Epidermal melanocyte (primary cell): ENCODE results near the gene PNMA6F.
"Not testable (repeated sequence)": the region's sequence is repeated elsewhere in the genome, so short reads cannot be mapped to it uniquely, and the experiment has no call there.

Experiments
- DNase-seq: peaks from one replicate; pipeline ENCODE4 v3.0.0; 2011; ENCODE audit warnings: low spot score; ENCODE audit not compliant: insufficient read length

PNMA6F gene

DNA sequence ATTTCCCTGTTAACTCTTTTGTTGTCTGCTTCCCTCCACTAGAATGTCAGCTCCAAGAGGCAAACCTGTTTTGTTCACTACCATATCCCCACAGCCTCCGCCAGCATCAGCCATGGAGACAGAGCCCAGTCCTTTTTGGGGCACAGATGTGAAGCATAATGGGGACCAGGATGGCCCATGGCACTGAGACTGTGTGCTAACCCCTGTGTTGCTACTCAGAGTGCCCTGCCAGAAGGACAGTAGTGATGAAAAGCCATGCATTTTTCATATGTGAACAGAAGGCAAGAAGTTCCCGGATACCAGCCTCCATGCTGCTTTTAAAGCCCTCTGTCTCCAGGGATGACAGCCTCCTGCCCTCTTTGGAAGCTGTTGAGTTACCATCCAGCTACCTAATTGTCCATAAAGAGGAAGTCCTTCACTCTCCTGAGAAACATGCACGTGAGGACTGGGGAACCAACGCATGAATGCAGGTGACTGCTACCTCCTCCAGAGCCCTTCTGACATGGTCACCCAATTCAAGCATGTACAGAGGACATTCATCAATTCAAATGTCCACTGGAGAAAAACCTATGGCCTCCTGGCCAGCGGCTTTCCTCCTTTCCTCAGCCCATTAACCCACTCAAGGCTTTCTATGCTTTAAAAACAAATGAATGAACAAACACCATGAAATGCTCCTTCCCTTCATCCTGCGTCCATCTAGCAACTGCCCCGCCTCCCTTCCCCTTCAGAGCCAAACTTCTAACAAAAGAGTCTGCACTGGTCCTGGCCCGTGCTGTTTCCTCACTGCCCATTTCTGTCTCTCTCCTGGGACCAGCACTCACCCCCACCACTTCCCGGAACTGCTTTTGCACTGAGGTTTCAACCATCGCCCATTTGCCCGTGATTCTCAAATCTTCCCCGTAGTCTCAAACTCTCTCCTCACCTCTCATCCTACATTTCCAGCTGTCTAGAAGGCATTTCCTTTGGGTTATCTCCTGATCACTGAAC, 18.0 kb downstream of the PNMA6F start:
- DNase-seq: no peak

DNA sequence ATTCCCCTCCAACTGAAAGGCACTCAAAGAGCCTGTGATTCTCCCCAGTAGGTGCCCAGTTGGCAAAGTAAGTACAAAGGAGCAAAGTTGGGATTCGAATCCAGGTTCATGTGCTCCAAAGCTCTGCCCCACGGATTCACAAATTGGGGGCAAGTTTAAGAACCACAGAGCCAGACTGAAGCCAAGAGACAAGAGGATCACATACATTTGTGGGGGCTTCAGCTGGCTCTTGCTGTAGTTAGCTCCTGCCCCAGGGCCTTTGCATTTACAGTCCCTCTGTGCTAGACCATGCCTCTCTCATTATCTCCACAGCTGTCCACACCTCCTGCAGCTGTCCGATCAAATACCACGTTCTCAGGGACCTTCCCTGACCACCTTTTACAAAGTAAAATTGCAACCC, 18.8 kb downstream of the PNMA6F start:
- DNase-seq: no peak

DNA sequence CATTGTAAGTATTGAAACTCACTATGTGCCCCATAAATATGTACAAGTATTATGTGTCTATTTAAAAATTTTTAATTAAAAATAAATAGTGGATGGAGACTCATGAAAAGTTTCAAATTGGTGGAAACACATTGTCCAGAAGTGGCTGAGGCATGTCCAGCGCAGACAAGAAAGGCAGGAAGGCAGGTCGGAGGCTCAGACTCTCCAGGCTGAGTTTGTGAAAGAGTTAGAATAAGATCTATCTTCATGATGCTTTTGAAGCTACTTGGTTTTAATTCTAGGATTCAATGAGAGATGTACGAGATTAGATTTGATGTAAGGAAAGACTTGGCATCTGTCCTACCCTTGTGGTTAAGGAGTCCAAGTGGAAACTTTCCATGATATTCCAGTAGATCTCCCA, 19.8 kb downstream of the PNMA6F start:
- DNase-seq: no peak

DNA sequence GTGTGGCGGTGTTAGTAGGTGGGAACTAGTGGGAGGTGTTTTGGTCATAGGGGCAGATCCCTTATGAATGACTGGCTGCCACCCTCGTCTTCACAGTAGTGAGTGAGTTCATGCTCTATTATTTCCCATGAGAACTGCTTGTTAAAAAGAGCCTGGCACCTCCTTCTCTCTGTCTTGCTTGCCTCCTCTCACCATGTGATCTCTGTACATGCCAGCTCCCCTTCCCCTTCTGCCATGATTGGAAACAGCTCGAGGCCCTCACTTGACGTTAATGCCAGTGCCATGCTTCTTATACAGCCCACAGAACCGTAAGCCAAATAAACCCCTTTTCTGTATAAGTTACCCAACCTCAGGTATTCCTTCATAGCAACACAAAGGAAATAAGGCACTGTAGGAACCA, 21.7 kb downstream of the PNMA6F start:
- DNase-seq: no peak

DNA sequence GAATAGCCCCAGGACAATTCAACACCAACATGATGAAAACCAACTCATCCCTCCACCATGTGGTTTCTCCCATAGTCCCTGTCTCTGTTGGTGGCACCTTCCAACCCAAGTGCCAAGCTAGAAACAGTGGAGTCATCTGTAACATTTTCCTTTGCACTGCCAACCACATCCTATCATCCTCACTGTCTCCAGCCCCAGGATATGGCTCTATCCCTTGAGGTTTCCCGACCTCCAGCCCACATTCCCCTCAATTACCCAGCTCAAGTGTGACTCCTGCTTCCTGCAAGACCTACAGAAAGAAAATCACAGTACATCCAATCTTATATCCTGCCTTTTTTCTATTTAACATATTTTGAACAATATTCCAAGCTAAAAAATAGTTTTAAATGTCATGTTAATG, 24.2 kb downstream of the PNMA6F start:
- no peak for DNase-seq

DNA sequence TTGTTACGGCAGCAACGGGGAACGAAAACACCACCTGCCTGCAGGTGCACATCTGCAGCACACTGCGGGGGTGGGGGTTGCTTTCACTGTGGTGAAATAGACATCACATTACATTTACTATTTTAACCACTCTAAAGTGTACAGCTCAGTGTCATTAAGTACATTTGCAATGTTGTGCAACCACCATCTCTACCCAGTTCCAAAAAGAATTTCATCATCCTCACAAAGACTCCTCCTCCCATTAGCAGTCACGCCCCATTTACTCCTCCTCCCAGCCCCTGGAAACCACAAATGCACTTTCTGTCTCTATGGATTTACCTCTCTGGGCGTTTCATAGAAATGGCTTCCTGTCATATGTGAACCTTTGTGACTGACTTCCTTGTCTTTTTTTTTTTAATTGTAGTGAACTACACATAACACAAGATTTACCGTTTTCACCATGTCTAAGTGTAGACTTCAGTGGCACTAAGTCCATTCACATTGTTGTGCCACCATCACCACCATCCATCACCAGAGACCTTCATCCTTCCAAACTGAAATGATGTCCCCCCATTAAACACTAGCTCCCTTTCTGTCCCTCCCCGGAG, 28.0 kb downstream of the PNMA6F start:
- not testable (repeated sequence) for DNase-seq

DNA sequence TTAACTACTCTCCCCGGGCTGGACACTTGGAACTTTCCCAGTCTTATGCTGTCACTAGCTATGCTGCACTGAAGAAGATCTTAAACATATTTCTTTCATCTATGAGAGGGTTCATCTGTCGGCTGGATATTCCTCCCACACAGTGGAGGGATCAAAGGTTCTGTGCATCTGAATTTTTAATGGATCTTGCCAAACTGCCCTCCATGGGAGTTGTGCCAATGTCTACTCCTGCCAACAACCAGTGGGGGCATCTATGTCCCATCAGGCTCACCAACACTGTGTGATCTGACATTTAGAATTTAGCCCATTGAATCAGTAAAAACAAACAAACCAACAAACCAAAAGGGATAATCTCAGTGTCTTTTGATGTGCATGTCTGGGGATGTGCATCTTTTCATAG, 32.8 kb downstream of the PNMA6F start:
- not testable (repeated sequence) for DNase-seq

DNA sequence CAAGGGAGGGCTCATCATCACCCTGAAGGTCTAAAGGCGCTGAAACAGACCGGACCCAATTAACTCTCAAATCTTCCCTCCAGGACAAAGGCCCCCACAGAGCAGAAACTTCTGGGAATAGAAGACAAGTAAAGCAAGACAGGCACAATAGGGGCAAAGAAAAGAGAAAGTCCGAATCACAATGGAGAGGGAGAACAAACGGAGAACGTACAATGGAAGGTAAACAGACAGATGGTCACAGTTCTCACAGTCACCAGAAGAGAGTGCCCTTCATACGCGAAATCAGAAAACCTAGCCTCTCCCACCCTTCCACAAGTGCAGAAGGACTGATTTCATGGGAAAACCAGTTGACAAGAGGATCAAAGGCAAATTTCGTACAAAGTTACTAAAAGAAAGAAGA, 35.9 kb downstream of the PNMA6F start:
- not testable (repeated sequence) for DNase-seq

DNA sequence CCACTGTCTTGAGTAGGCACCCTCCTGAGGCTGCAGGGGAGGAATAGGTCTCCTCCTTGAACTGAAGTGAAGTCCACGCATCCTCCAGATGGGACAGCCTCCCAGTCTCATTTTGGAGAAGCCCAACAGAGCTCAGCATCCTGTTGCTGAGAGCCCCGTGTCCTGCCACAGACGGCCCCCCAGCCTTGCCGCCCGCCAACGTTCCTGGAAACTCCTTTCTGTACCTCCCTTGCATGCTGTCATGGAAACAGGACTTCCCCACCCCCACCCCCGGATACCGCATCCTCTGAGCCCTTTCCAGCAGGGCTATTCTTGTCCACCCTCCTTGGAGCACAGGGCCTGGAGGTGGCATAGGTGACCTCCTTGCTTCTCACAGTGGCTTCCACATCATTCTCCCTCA, 37.6 kb downstream of the PNMA6F start:
- DNase-seq: not testable (repeated sequence)

DNA sequence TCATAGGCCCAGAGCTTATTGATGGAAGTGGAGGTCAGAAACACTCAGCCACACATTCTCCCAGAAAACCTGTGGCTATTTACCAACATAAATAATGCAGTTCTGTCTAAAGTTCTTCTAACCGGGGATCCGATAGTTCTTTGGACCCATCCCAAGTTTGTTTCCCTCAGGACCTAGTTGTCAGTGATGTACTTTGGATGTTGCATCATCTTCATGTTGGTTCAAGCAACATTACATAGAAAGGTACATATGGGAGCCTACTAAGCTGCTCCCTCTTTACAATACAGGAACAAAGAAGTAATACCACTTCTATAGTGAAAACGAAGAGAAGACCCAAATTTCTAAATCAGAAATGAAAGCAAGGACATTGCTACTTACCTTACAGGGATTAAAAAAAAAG, 39.8 kb downstream of the PNMA6F start:
- not testable (repeated sequence) for DNase-seq

DNA sequence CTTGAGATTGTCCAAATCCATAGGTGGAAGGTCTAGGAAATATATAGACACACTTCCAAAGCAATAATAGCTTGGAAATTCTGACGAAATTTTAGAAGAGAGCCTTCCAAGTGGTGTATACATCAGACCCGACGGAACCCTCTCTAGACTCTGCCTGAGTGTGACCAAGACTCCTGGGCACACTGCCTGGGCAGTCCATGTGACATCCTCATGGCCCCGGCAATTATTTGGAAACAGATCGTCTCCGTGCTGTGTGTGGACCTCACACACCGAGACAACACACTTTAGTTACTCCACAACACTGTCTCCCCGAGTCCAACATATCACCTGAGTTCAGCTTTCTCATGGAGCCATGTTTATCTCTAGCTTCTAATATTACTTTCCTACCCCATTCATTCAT, 42.3 kb downstream of the PNMA6F start:
- not testable (repeated sequence) for DNase-seq

DNA sequence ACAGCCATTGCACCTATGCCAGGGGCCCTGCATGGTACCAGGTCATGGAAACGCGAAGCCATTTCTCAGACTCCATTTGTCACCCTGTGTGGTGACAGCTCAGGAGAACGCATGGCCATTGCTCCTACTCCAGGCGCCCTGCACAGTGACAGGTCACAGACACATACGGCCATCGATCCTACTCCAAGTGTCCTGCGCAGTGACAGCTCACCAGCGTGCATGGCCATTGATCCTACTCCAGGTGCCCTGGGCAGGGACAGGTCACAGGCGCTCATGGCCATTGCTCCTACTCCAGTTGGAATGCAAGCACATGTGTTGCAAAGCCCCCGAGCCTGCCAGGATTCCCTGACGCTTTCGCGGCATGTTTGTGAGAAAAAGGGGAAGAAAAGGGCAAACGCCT, 45.5 kb downstream of the PNMA6F start:
- DNase-seq: not testable (repeated sequence)

DNA sequence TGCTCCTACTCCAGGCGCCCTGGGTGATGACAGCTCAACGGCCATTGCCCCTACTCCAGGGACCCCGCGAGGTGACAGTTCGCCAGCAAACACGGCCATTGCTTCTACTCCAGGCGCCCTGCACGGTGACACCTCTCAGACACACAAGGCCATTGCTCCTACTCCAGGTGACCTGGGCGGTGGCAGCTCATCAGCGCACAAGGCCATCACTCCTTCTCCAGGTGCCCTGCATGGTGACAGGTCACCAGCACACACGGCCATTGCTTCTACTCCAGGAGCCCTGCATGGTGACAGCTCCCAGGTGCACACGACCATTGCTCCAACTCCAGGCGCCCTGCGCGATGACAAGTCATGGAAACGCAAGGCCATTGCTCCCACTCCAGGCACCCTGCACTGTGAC, 46.1 kb downstream of the PNMA6F start:
- not testable (repeated sequence) for DNase-seq

DNA sequence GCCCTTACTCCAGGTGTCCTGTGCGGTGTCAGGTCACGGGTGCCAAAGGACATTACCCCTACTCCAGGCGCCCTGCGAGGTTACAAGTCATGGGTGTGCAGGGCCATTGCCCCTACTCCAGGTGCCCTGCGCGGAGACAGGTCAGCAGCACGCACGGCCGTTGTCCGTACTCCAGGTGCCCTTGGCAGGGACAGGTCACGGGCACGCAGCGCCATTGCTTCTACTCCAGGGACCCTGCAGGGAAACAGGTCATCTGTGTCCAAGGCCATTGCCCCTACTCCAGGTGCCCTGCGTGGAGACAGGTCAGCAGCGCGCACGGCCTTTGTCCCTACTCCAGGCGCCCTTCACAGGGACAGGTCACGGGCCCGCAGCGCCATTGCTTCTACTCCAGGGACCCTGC, 49.0 kb downstream of the PNMA6F start:
- not testable (repeated sequence) for DNase-seq

DNA sequence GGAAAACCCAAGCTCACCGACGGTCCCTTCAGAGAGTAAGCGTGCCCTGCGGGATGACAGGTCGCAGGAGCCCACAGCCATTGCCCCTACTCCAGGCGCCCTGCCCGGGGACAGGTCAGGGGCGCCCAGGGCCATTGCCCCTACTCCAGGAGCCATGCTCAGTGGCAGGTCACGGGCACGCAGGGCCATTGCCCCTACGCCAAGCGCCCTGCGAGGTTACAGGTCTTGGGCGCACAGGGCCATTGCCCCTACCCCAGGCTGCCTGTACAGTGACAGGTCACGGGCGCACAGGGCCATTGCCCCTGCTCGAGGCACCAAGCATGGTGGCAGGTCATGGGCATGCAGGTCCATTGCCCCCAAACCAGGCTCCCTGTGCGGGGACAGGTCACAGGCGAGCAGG, 49.5 kb downstream of the PNMA6F start:
- DNase-seq: not testable (repeated sequence)
